H1 (cell line): ENCODE data around the gene TAX1BP1. TPM values are rescaled to one million over a fixed set of nuclear protein-coding genes. Genes with fewer than 3 reads are reported as not detected.

Experiments
- CTCF ChIA-PET: fragments of 300-600 bp; sonication (Branson Sonifier 250); formaldehyde crosslinking; loops from one replicate; lab custom pipeline; 2021; ENCODE audit not compliant: partially characterized antibody; lab: Charles Lee
- POLR2A ChIA-PET: fragments of 300-600 bp; sonication (Branson Sonifier 250); formaldehyde crosslinking; loops from one replicate; lab custom pipeline; 2021; ENCODE audit warnings: inconsistent platforms; ENCODE audit not compliant: partially characterized antibody; lab: Charles Lee
- DNase-seq, 2 experiments: peaks; one replicate each; pipeline versions ENCODE4 v3.0.0 to v3.0.0-alpha.2; 2010 to 2022; ENCODE audit warnings: low spot score in 2 of 2, low read depth in 1 of 2, mixed read lengths in 1 of 2
- FAIRE-seq: peaks from 2 replicates; lab custom pipeline; 2011; peaks lifted over from hg19 to GRCh38; lab: Jason Lieb, UNC
- H2AFZ ChIP-seq: 2 replicates; pipeline ENCODE4 v1.8.1; 2012; ENCODE audit warnings: low read length, inconsistent platforms
- H2AK5ac ChIP-seq: 2 replicates; pipeline ENCODE4 v1.6.1; 2013; ENCODE audit warnings: low read depth, low read length
- H2BK120ac ChIP-seq: replicated peaks from 2 replicates; pipeline ENCODE3; 2013; ENCODE audit warnings: low read depth, low read length, inconsistent platforms
- H2BK12ac ChIP-seq: 2 replicates; pipeline ENCODE4 v1.6.1; 2013; ENCODE audit warnings: low read depth, low read length
- H2BK15ac ChIP-seq: 2 replicates; pipeline ENCODE4 v1.6.1; 2013; ENCODE audit warnings: low read length
- H2BK20ac ChIP-seq: 2 replicates; pipeline ENCODE4 v1.6.1; 2013; ENCODE audit warnings: low read length
- H2BK5ac ChIP-seq: 2 replicates; pipeline ENCODE4 v1.6.1; 2013; ENCODE audit warnings: low read depth, low read length
- H3K14ac ChIP-seq: 2 replicates; pipeline ENCODE4 v1.6.1; 2013; ENCODE audit warnings: inconsistent platforms; ENCODE audit not compliant: insufficient read length
- H3K18ac ChIP-seq: 2 replicates; pipeline ENCODE4 v1.6.1; 2013; ENCODE audit warnings: low read length; ENCODE audit errors: extremely low read depth
- H3K23ac ChIP-seq: 2 replicates; pipeline ENCODE4 v1.6.1; 2013; ENCODE audit warnings: inconsistent platforms; ENCODE audit not compliant: insufficient read length
- H3K23me2 ChIP-seq: 2 replicates; pipeline ENCODE4 v1.6.1; 2013; ENCODE audit warnings: low read depth, low read length
- H3K27ac ChIP-seq: 2 replicates; pipeline ENCODE4 v1.6.1; 2011; ENCODE audit warnings: low read depth, low read length, inconsistent platforms
- H3K27me3 ChIP-seq, 4 experiments: replicated peaks in 1 of 4; 1 replicate in 1 of 4; 2 replicates in 3 of 4; pipeline versions ENCODE4 v1.6.1 to v1.8.1; 2011 to 2013; ENCODE audit warnings: low read length in 3 of 4, mild to moderate bottlenecking in 3 of 4, inconsistent platforms in 2 of 4, mixed read lengths in 2 of 4, moderate library complexity in 1 of 4; ENCODE audit not compliant: control insufficient read depth in 3 of 4, insufficient read depth in 3 of 4; ENCODE audit errors: extremely low read depth in 1 of 4
- H3K36me3 ChIP-seq, 4 experiments: 2 replicates each; pipeline versions ENCODE4 v1.6.1 to v1.8.1; 2011 to 2013; ENCODE audit warnings: mild to moderate bottlenecking in 4 of 4, low read length in 3 of 4, moderate library complexity in 2 of 4, control low read depth in 1 of 4, inconsistent platforms in 1 of 4; ENCODE audit not compliant: insufficient read depth in 4 of 4, control insufficient read depth in 2 of 4
- H3K4ac ChIP-seq: replicated peaks from 2 replicates; pipeline ENCODE3; 2013; ENCODE audit warnings: low read length, low read depth, mixed read lengths, inconsistent platforms; ENCODE audit not compliant: insufficient read length
- H3K4me1 ChIP-seq, 4 experiments: replicated peaks in 1 of 4; 1 replicate in 1 of 4; 2 replicates in 3 of 4; pipeline versions ENCODE4 v1.6.1 to v1.8.1; 2011 to 2013; ENCODE audit warnings: low read length in 3 of 4, inconsistent platforms in 2 of 4, mixed read lengths in 1 of 4; ENCODE audit not compliant: insufficient read depth in 4 of 4, control insufficient read depth in 3 of 4
- H3K4me2 ChIP-seq, 2 experiments: 2 replicates each; pipeline versions ENCODE4 v1.6.1 to v1.8.1; 2011 to 2013; ENCODE audit warnings: low read depth in 2 of 2, low read length in 2 of 2, control low read depth in 1 of 2, inconsistent platforms in 1 of 2, mild to moderate bottlenecking in 1 of 2; ENCODE audit not compliant: insufficient read depth in 1 of 2
- H3K4me3 ChIP-seq, 4 experiments: fragments of 200-600, 300-600 bp in 1 of 4; sonication (generic), shearing (Covaris generic), sonication (Bioruptor Twin) in 1 of 4; 2 replicates each; pipeline versions ENCODE4 v1.5.1 to v1.8.1; 2011 to 2016; ENCODE audit warnings: low read length in 4 of 4, low read depth in 3 of 4, control low read depth in 2 of 4, inconsistent platforms in 2 of 4, mild to moderate bottlenecking in 2 of 4, mixed read lengths in 1 of 4, moderate library complexity in 1 of 4; ENCODE audit not compliant: insufficient read depth in 2 of 4; ENCODE audit errors: extremely low read depth in 1 of 4
- H3K56ac ChIP-seq: replicated peaks from 2 replicates; pipeline ENCODE3; 2013; ENCODE audit warnings: low read depth, mild to moderate bottlenecking, mixed read lengths, low read length, inconsistent platforms; ENCODE audit not compliant: insufficient read length
- H3K79me1 ChIP-seq: 2 replicates; pipeline ENCODE4 v1.6.1; 2013; ENCODE audit warnings: low read depth, low read length, control low read depth
- H3K79me2 ChIP-seq, 2 experiments: 2 replicates each; pipeline versions ENCODE4 v1.6.1 to v1.8.1; 2012 to 2013; ENCODE audit warnings: low read length in 2 of 2, mild to moderate bottlenecking in 2 of 2, inconsistent platforms in 1 of 2; ENCODE audit not compliant: insufficient read depth in 2 of 2, control insufficient read depth in 1 of 2
- H3K9ac ChIP-seq, 4 experiments: replicated peaks in 1 of 4; 1 replicate in 1 of 4; 2 replicates in 3 of 4; pipeline versions ENCODE4 v1.6.1 to v1.8.1; 2011 to 2013; ENCODE audit warnings: low read depth in 3 of 4, low read length in 3 of 4, control low read depth in 2 of 4, mild to moderate bottlenecking in 2 of 4, moderate library complexity in 2 of 4, inconsistent platforms in 1 of 4; ENCODE audit errors: extremely low read depth in 1 of 4
- H3K9me3 ChIP-seq, 2 experiments: 2 replicates each; pipeline versions ENCODE4 v1.6.1 to v1.8.1; 2012 to 2013; ENCODE audit warnings: mild to moderate bottlenecking in 2 of 2, moderate library complexity in 2 of 2, control low read depth in 1 of 2, inconsistent platforms in 1 of 2, low read depth in 1 of 2, low read length in 1 of 2, mixed read lengths in 1 of 2; ENCODE audit not compliant: insufficient read depth in 2 of 2
- H4K20me1 ChIP-seq, 2 experiments: replicated peaks in 1 of 2; 2 replicates each; pipeline versions ENCODE3 to v1.8.1; 2011 to 2013; ENCODE audit warnings: inconsistent platforms in 2 of 2, low read length in 2 of 2, mild to moderate bottlenecking in 1 of 2; ENCODE audit not compliant: insufficient read depth in 2 of 2, control insufficient read depth in 1 of 2
- H4K5ac ChIP-seq: 2 replicates; pipeline ENCODE4 v1.6.1; 2013; ENCODE audit warnings: low read length, low read depth, mixed read lengths, inconsistent platforms; ENCODE audit not compliant: insufficient read length
- H4K8ac ChIP-seq: 2 replicates; pipeline ENCODE4 v1.8.0; 2013; ENCODE audit warnings: mild to moderate bottlenecking, moderate library complexity, low read length, inconsistent platforms; ENCODE audit not compliant: insufficient read depth; ENCODE audit errors: extremely low read depth
- H4K91ac ChIP-seq: replicated peaks from 2 replicates; pipeline ENCODE3; 2013; ENCODE audit warnings: low read length, mixed read lengths, inconsistent platforms; ENCODE audit not compliant: insufficient read length
- SP4 ChIP-seq: IDR thresholded peaks from 2 replicates; pipeline ENCODE4 v1.6.1; 2012; ENCODE audit warnings: low read length, inconsistent platforms
- WGBS, 2 experiments: shearing (Covaris generic) in 1 of 2; methylation state at CpG; one replicate each; pipeline versions ENCODE4 v1.1.6 to v1.1.7; 2013 to 2015; ENCODE audit warnings: low lambda C conversion rate in 2 of 2, mixed read lengths in 2 of 2, inconsistent platforms in 1 of 2, low coverage in 1 of 2, missing lambda C conversion rate in 1 of 2; ENCODE audit not compliant: insufficient replicate concordance in 2 of 2, insufficient coverage in 1 of 2, insufficient read length in 1 of 2; ENCODE audit errors: extremely low coverage in 1 of 2, missing lambda C conversion rate in 1 of 2; 5-methylcytosine and 5-hydroxymethylcytosine counted together
- polyA plus RNA-seq, 7 experiments: library from polyadenylated mRNA; depleted of rRNA in 3 of 7; stranded (reverse) in 5 of 7; unstranded in 2 of 7; fragments of >200 nt in 5 of 7; fragments of 200-250 nt in 2 of 7; gene quantifications; 1 replicate in 5 of 7; 2 replicates in 1 of 7; 4 replicates in 1 of 7; pipeline versions ENCODE4 v1.2.1 to v1.2.3, GENCODE V29; 2011 to 2013; ENCODE audit warnings: missing spikeins in 2 of 7, mixed read lengths in 2 of 7
- total RNA-seq: library from RNA; stranded (reverse); fragmentation: NEBNext Ultra II Directional; extraction: Animal tissue kit (Norgen Biotek cat#: 25700); gene quantifications from 2 replicates; pipeline ENCODE4 v1.2.1, GENCODE V29; 2021
- TF ChIP-seq, protein P1 (sequence below), 3 experiments: IDR thresholded peaks; 1 replicate in 2 of 3; 2 replicates in 1 of 3; pipeline versions ENCODE4 v1.5.1 to v1.6.1; 2011; ENCODE audit warnings: low read length in 3 of 3, mild to moderate bottlenecking in 3 of 3, inconsistent platforms in 2 of 3, low read depth in 1 of 3, moderate library complexity in 1 of 3; ENCODE audit not compliant: insufficient read depth in 1 of 3; ENCODE audit errors: control extremely low read depth in 1 of 3

The TAX1BP1 gene
- total and polyA plus RNA-seq, 2 of the 8 experiments (the other 6 are each of a cell fraction or from before 2014, with no cell fraction given), result 56.0 to 62.7 TPM

- ChIA-PET POLR2A (interaction anchor here (0.6 kb wide), 1 partner anchor 10 kb away, joined by 3 read pairs; no protein-coding TSS in a partner anchor), CTCF (interaction anchor here (0.6 to 2.5 kb wide), 23 partner anchors 10 to 767 kb away, joined by 3 to 15 read pairs (median 3); no protein-coding TSS in a partner anchor)
- no peak overlapping the region for H3K14ac ChIP-seq
Observed at GRCh38 chr7:27784399-27785053, 44.6 kb downstream of the TAX1BP1 start.

More at GRCh38 chr7:27784399-27785053, 44.6 kb downstream of the TAX1BP1 start:
- H3K4ac ChIP-seq, result no peak overlapping the region
- H3K79me1 ChIP-seq, result no peaks in the 10 kb centered on the region
- no peak overlapping the region for H2BK5ac ChIP-seq
- peaks cover 0 to 6% (median 3%) of the 10 kb centered on the region in 4 experiments; a peak in 3 of 8 replicates for H3K36me3 ChIP-seq
- no peak overlapping the region for H2BK15ac ChIP-seq
- H3K9me3 ChIP-seq, result no peaks in the 10 kb centered on the region
- no peak overlapping the region for H2AFZ ChIP-seq
- H3K23ac ChIP-seq, result no peak overlapping the region
- no peak overlapping the region for H3K18ac ChIP-seq
- no peaks in the 10 kb centered on the region for H3K4me1 ChIP-seq
- FAIRE-seq (peak; percentile 36), DNase-seq (no peak)
- no peak overlapping the region for H3K4me2 ChIP-seq
- H3K4me3 ChIP-seq, result no peak overlapping the region
- no peak overlapping the region for H4K5ac ChIP-seq
- H3K79me2 ChIP-seq, result peaks cover 0 to 2% of the 10 kb centered on the region in 2 experiments; a peak in 1 of 4 replicates
- no peak overlapping the region for H4K8ac ChIP-seq
- no peak for TF ChIP-seq SP4
- TF ChIP-seq, protein P1, sequence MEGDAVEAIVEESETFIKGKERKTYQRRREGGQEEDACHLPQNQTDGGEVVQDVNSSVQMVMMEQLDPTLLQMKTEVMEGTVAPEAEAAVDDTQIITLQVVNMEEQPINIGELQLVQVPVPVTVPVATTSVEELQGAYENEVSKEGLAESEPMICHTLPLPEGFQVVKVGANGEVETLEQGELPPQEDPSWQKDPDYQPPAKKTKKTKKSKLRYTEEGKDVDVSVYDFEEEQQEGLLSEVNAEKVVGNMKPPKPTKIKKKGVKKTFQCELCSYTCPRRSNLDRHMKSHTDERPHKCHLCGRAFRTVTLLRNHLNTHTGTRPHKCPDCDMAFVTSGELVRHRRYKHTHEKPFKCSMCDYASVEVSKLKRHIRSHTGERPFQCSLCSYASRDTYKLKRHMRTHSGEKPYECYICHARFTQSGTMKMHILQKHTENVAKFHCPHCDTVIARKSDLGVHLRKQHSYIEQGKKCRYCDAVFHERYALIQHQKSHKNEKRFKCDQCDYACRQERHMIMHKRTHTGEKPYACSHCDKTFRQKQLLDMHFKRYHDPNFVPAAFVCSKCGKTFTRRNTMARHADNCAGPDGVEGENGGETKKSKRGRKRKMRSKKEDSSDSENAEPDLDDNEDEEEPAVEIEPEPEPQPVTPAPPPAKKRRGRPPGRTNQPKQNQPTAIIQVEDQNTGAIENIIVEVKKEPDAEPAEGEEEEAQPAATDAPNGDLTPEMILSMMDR (IDR thresholded peaks at IDR 0.05; ENCODE audit: control extremely low read depth in 1 of 3, insufficient read depth in 1 of 3, low read depth in 1 of 3, low read length in 3 of 3), result peak in 2 of 3 experiments; percentile 15 to 25; a peak in 2 of 4 replicates
- no peak overlapping the region for H3K27ac ChIP-seq
- H2BK12ac ChIP-seq, result no peak overlapping the region
- H4K91ac ChIP-seq, result no peak overlapping the region
- no peaks in the 10 kb centered on the region for H4K20me1 ChIP-seq
- no peaks in the 10 kb centered on the region for H3K27me3 ChIP-seq
- H2AK5ac ChIP-seq, result no peak overlapping the region
- 84% methylated on average over 6 of the region's 6 CpGs; no CpG with 5 or more reads in 1 of the 2 experiments for WGBS, 2 experiments
- no peaks in the 10 kb centered on the region for H3K23me2 ChIP-seq
- H2BK120ac ChIP-seq, result no peak overlapping the region
- no peak overlapping the region for H2BK20ac ChIP-seq
- H3K9ac ChIP-seq, result no peak overlapping the region
- H3K56ac ChIP-seq, result no peak overlapping the region
